Natural killer cell (primary cell): Measurements from ENCODE around the gene CCDC90B. TPM values are rescaled to one million over a fixed set of nuclear protein-coding genes. Genes with fewer than 3 reads are reported as not detected.

ENCODE experiments used
- ATAC-seq, 3 donors: fragments of 150-1000 bp in 2 of 3; fragments of 200-7000 bp in 1 of 3; cut with Tn5 transposase; 1 replicate in 1 of 3; 2 replicates in 2 of 3; pipeline ENCODE4 v1.10.0; 2021; ENCODE audit warnings: mild to moderate bottlenecking in 2 of 3, moderate library complexity in 2 of 3
- DNase-seq, 2 donors: peaks; one replicate each; pipeline versions ENCODE4 v3.0.0 to v3.0.0-alpha.2; 2013 to 2021; ENCODE audit warnings: mixed read lengths in 1 of 2
- H3K27ac ChIP-seq: one replicate; pipeline ENCODE4 v1.5.1; 2013; ENCODE audit warnings: mild to moderate bottlenecking, low read length
- H3K27me3 ChIP-seq: one replicate; pipeline ENCODE4 v1.6.1; 2013; ENCODE audit warnings: low read length; ENCODE audit not compliant: control insufficient read depth, insufficient read depth
- H3K36me3 ChIP-seq: one replicate; pipeline ENCODE4 v1.6.1; 2013; ENCODE audit warnings: low read length; ENCODE audit not compliant: control insufficient read depth, insufficient read depth
- H3K4me1 ChIP-seq: one replicate; pipeline ENCODE4 v1.6.1; 2013; ENCODE audit warnings: low read length; ENCODE audit not compliant: control insufficient read depth, insufficient read depth
- H3K4me3 ChIP-seq: one replicate; pipeline ENCODE4 v1.5.1; 2013; ENCODE audit warnings: low read length
- H3K9me3 ChIP-seq: one replicate; pipeline ENCODE4 v1.6.1; 2013; ENCODE audit warnings: low read length; ENCODE audit not compliant: control insufficient read depth, insufficient read depth
- H3K27ac Mint-ChIP-seq, 2 donors: one replicate each; pipeline ENCODE4 v1.8.0; 2022; ENCODE audit warnings: mild to moderate bottlenecking in 2 of 2, mixed read lengths in 2 of 2, moderate library complexity in 1 of 2
- H3K27me3 Mint-ChIP-seq, 2 donors: one replicate each; pipeline ENCODE4 v1.8.0; 2022; ENCODE audit warnings: low read depth in 2 of 2, mixed read lengths in 2 of 2
- H3K36me3 Mint-ChIP-seq: one replicate; pipeline ENCODE4 v1.8.0; 2022; ENCODE audit warnings: mixed read lengths
- H3K4me1 Mint-ChIP-seq, 2 donors: one replicate each; pipeline ENCODE4 v1.8.0; 2022; ENCODE audit warnings: mixed read lengths in 2 of 2
- H3K4me3 Mint-ChIP-seq: one replicate; pipeline ENCODE4 v1.8.0; 2022; ENCODE audit warnings: mild to moderate bottlenecking, moderate library complexity, mixed read lengths
- H3K9me3 Mint-ChIP-seq, 2 donors: one replicate each; pipeline ENCODE4 v1.8.0; 2022; ENCODE audit warnings: mixed read lengths in 2 of 2
- CTCF ChIP-seq: fragments of 200-600 bp; IDR thresholded peaks from one replicate; pipeline ENCODE4 v1.8.0; 2022; ENCODE audit warnings: antibody characterized with exemption
- WGBS: methylation state at CpG from one replicate; pipeline ENCODE4 v1.1.7; 2013; ENCODE audit warnings: missing lambda C conversion rate; ENCODE audit not compliant: insufficient coverage; 5-methylcytosine and 5-hydroxymethylcytosine counted together
- intact Hi-C: fragments of 100-400 bp; cut with micrococcal nuclease; formaldehyde crosslinking; loops from one replicate; pipeline ENCODE4 v1.14.2; 2022
- total RNA-seq, 4 donors: library from RNA; stranded (reverse); fragments of 120-200 nt in 1 of 4; gene quantifications; one replicate each; pipeline versions ENCODE4 v1.2.3 to v1.2.4, GENCODE V29; 2013 to 2022

Gene CCDC90B
- total RNA-seq, 3 donors from 2014 or later (not counting 1 experiment from before 2014, with no cell fraction given) = 27.3 to 30.2 (median 29.5) TPM

DNA sequence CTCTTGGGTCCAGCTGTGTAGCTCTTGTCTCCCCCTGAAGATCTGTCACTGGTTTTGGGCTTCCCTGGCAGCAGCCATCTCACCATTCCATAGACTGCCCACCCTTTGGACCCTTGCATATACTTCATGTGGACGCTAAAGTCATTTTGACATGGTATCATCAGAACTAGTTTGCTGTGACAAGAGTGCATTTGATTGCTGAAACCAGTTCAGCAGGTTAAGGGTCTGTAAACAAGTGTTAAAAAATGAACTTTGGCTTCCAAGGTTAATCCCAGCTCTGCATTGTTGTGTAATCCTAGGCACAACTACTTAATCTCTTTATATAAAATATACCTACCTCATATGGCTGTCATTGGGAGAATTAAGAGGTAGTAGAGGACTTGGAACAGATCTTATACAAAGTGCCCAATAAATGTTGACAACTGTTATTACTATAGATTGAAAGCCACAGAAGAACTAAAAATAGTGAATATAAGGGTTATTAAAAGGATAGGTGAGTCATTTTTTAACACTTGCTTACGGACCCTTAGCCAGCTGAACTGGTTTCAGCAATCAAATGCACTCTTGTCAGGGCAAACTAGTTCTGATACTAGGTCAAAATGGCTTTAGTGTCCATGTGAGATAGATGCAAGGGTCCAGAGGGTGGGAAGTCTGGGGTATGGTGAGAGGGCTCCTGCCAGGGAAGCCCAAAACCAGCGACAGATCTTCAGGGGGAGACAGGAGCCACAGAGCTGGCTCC lies 29.4 kb downstream of the CCDC90B start:
- no peak overlapping the region for H3K4me3 Mint-ChIP-seq
- no peak for TF ChIP-seq CTCF
- Histone ChIP-seq H3K36me3 (peaks cover 34% of the 10 kb centered on the region), H3K27me3 (no peaks in the 10 kb centered on the region), H3K4me1 (no peaks in the 10 kb centered on the region), H3K9me3 (no peaks in the 10 kb centered on the region), H3K4me3 (no peak overlapping the region), H3K27ac (no peak overlapping the region)
- peaks cover 14% of the 10 kb centered on the region for H3K36me3 Mint-ChIP-seq
- no peaks in the 10 kb centered on the region for H3K9me3 Mint-ChIP-seq
- ATAC-seq = no peak
- intact Hi-C loops = no loop called here
- no peak for DNase-seq
- H3K27me3 Mint-ChIP-seq = no peaks in the 10 kb centered on the region
- peak overlapping the region; percentile 7 to 12 for H3K27ac Mint-ChIP-seq
- H3K4me1 Mint-ChIP-seq = peaks cover 0 to 3% of the 10 kb centered on the region in 2 donors
- WGBS = 79% methylated on average over 3 of the region's 3 CpGs

DNA sequence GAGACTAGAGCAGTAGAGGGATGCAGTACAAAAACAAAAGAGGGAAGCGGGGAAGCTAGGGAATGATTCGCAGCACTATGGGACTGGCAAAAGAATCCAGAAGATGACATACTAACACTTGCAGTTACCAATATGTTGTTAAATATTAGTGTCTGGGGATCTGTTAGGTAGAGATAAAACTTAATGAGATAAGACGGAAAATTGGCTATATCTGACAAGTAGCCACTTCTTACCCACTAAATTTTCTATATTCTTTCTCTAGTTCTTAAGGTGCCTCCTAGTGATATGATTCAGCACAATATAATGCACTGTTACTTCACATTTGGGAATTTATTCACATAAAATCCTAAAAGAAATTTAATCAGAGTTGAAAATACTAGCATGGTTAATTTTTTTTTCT lies 30.8 kb downstream of the CCDC90B start:
- intact Hi-C loops = no loop called here
- 89% methylated on average over 3 of the region's 3 CpGs for WGBS

DNA sequence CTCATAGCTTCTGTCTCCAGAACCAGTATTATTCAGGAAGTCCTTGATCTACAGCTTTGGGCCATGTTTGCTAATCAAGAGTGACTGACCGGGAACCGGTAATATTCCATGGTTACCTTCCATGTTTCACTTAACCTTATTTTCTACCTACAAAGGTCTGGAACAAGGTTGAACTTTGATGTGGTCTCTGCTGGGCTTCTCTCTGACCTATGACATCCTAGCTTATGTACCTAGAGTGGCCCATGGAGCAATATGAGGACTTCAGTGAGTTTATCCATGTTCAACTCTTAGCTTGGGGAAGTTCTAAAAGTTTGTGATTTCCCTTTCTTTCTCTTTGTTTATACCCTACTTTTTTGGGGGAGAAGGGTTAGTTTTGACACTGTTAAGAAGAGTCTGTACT lies 33.2 kb downstream of the CCDC90B start:
- H3K4me3 ChIP-seq = no peak overlapping the region
- peaks cover 10% of the 10 kb centered on the region for H3K36me3 ChIP-seq
- Mint-ChIP-seq H3K36me3 (peaks cover 10% of the 10 kb centered on the region), H3K27me3 (no peaks in the 10 kb centered on the region), H3K4me3 (no peak overlapping the region), H3K27ac (no peak overlapping the region), H3K9me3 (no peaks in the 10 kb centered on the region), H3K4me1 (no peaks in the 10 kb centered on the region)
- H3K9me3 ChIP-seq = no peaks in the 10 kb centered on the region
- ATAC-seq (no peak), DNase-seq (no peak)
- H3K4me1 ChIP-seq = no peaks in the 10 kb centered on the region
- no peaks in the 10 kb centered on the region for H3K27me3 ChIP-seq
- TF ChIP-seq CTCF = no peak
- H3K27ac ChIP-seq = no peak overlapping the region
- intact Hi-C loops = loop anchor here (5.0 kb wide), 1 partner anchor 571 kb away; no protein-coding TSS in a partner anchor
- WGBS = 98% methylated on average over 2 of the region's 2 CpGs

More for the DNA sequence above, 30.8 kb downstream of the CCDC90B start:
- no peaks in the 10 kb centered on the region for H3K9me3 ChIP-seq
- no peak overlapping the region for H3K4me3 ChIP-seq
- H3K27ac ChIP-seq = no peak overlapping the region
- no peak for DNase-seq
- no peaks in the 10 kb centered on the region for H3K4me1 ChIP-seq
- TF ChIP-seq CTCF = no peak
- no peak overlapping the region for H3K27ac Mint-ChIP-seq
- ATAC-seq = no peak
- H3K4me1 Mint-ChIP-seq = no peaks in the 10 kb centered on the region
- peaks cover 10% of the 10 kb centered on the region for H3K36me3 Mint-ChIP-seq
- H3K9me3 Mint-ChIP-seq = no peaks in the 10 kb centered on the region
- H3K27me3 ChIP-seq = no peaks in the 10 kb centered on the region
- H3K36me3 ChIP-seq = peaks cover 26% of the 10 kb centered on the region
- H3K27me3 Mint-ChIP-seq = no peaks in the 10 kb centered on the region
- H3K4me3 Mint-ChIP-seq = no peak overlapping the region

- intact Hi-C loops = loop anchor here (5.0 kb wide), 1 partner anchor 570 kb away; no protein-coding TSS in a partner anchor
- Histone ChIP-seq H3K4me1 (no peaks in the 10 kb centered on the region), H3K36me3 (peaks cover 3% of the 10 kb centered on the region), H3K9me3 (no peaks in the 10 kb centered on the region), H3K27me3 (no peaks in the 10 kb centered on the region), H3K27ac (no peak overlapping the region), H3K4me3 (no peak overlapping the region)
- 100% methylated on average over 1 of the region's 2 CpGs for WGBS
- no peak for DNase-seq
- no peak for ATAC-seq
- Mint-ChIP-seq H3K4me1 (no peaks in the 10 kb centered on the region), H3K4me3 (no peak overlapping the region), H3K27ac (no peak overlapping the region), H3K36me3 (peaks cover 10% of the 10 kb centered on the region), H3K9me3 (no peaks in the 10 kb centered on the region), H3K27me3 (no peaks in the 10 kb centered on the region)
- TF ChIP-seq CTCF = no peak
Observed at GRCh38 chr11:83252266-83252665, 33.9 kb downstream of the CCDC90B start.
